ENCODE data around the gene ERC2. TPM values are rescaled to one million over a fixed set of nuclear protein-coding genes. Genes with fewer than 3 reads are reported as not detected.

Gene ERC2
- total and polyA plus RNA-seq, 9 donors = 1.2 to 9.4 (median 5.4) TPM

DNA sequence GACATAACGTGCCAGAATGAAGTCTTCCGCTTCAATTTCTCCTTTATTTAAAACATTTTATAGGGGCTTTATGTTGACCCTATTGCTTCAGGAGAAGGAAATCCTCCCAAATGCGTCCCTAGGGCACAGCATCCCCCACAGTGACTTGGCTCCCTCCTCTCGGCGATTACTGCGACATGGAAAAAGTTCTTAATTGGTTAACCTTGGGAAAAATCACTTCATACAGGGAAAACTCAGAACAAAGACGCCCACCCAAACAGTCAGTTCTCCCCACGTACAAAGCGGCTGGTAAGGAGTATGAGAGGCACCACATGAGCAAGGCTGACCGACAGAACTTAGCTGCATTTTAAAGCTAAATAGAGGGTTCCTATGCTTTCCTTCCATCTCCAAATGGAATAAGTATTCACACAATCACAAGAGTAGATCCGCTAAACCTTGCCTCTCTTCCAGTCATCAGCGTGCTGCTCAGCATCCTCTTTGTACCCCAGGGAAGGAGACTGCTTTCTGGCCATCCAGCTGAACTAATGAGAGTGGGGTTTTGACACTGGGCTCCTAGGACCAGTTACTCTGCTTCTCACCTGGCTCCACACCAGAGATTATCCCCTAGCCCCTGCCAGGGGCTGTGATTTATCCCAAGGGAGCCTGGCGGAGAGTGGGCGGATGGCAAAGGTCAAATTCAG, 565.9 kb downstream of the ERC2 start:
- Histone ChIP-seq H3K9me3 (no peaks in the 10 kb centered on the region), H3K27ac (no peak overlapping the region), H3K36me3 (no peaks in the 10 kb centered on the region), H3K4me1 (ENCODE audit: insufficient read depth) (no peaks in the 10 kb centered on the region), H3K4me3 (no peak overlapping the region), H3K27me3 (no peaks in the 10 kb centered on the region)
- no peak for TF ChIP-seq POLR2A (IDR thresholded peaks at IDR 0.05)
- TF ChIP-seq, protein P1, sequence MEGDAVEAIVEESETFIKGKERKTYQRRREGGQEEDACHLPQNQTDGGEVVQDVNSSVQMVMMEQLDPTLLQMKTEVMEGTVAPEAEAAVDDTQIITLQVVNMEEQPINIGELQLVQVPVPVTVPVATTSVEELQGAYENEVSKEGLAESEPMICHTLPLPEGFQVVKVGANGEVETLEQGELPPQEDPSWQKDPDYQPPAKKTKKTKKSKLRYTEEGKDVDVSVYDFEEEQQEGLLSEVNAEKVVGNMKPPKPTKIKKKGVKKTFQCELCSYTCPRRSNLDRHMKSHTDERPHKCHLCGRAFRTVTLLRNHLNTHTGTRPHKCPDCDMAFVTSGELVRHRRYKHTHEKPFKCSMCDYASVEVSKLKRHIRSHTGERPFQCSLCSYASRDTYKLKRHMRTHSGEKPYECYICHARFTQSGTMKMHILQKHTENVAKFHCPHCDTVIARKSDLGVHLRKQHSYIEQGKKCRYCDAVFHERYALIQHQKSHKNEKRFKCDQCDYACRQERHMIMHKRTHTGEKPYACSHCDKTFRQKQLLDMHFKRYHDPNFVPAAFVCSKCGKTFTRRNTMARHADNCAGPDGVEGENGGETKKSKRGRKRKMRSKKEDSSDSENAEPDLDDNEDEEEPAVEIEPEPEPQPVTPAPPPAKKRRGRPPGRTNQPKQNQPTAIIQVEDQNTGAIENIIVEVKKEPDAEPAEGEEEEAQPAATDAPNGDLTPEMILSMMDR (IDR thresholded peaks at IDR 0.05) = no peak
- no peak for TF ChIP-seq EP300 (IDR thresholded peaks at IDR 0.05)
- WGBS, 3 donors = 34 to 41% (median 40%) methylated on average over 14 of the region's 14 CpGs
- intact Hi-C loops (cut with DNase I) = no loop called here
- no peak for DNase-seq

DNA sequence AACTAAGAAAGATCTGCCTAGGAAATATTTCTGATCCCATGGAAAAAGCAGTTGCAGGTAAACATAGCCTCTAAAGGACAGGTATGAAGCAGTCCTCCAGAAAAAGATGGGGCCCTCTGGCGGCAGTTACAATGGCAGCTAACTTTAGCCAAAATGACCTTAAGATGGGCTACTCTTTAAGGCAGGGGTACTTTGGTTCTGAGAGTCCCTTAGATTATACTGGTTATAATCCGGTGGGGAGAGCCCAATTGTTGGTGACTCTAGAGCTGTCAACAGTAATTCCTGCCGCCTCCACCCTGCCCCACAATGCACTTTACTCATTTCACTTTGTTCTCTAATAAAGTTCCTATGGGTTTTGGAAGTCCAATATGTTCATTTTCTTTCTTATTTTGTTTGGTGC, 568.4 kb downstream of the ERC2 start:
- no peak for DNase-seq
- H3K27ac ChIP-seq = no peak overlapping the region
- no peak overlapping the region for H3K4me3 ChIP-seq
- intact Hi-C loops (cut with DNase I) = no loop called here
- no peaks in the 10 kb centered on the region for H3K36me3 ChIP-seq
- H3K4me1 ChIP-seq (ENCODE audit: insufficient read depth) = no peaks in the 10 kb centered on the region
- TF ChIP-seq, protein P1 (IDR thresholded peaks at IDR 0.05) = no peak
- TF ChIP-seq POLR2A (IDR thresholded peaks at IDR 0.05) (no peak), EP300 (IDR thresholded peaks at IDR 0.05) (no peak)
- H3K9me3 ChIP-seq = no peaks in the 10 kb centered on the region
- WGBS, 3 donors = 90 to 96% (median 94%) methylated on average over 3 of the region's 3 CpGs
- H3K27me3 ChIP-seq = no peaks in the 10 kb centered on the region

DNA sequence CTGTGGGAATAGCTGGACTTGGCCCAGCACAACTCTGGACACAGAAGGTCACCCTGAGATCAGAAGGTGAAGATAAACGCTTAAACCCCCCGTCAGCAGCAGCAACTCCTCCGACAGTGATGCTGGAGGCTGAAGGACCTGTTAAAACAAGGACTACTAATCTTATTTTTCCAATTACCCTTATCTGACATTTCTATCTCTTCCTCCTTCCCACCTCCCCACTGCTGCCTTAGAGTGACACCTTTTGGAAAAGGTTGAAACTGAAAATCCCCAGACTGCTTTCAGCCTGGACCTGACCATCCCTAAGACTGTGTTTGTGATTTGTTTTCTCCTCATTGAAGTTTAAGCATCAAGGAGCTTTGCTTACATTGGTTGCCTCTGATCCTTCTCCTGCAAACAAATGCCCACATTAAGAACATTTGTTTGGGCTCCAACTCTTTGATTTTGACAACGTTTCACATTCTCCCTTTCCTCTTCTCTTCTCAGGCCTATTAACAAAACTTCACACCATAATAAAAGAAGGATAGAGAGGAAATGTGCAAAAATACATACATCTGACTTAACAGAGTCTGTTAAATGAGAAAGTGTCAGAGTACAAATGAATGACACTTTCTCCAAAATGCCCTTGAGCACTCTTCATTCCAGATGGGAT, 570.6 kb downstream of the ERC2 start:
- H3K4me1 ChIP-seq (ENCODE audit: insufficient read depth) = no peaks in the 10 kb centered on the region
- no peak for TF ChIP-seq EP300 (IDR thresholded peaks at IDR 0.05)
- no peak for TF ChIP-seq POLR2A (IDR thresholded peaks at IDR 0.05)
- TF ChIP-seq, protein P1 (IDR thresholded peaks at IDR 0.05) = no peak
- no peaks in the 10 kb centered on the region for H3K36me3 ChIP-seq
- no peaks in the 10 kb centered on the region for H3K9me3 ChIP-seq
- DNase-seq = no peak
- no peak overlapping the region for H3K4me3 ChIP-seq
- 43 to 56% (median 50%) methylated on average over 4 of the region's 4 CpGs for WGBS, 3 donors
- intact Hi-C loops (cut with DNase I) = no loop called here
- no peaks in the 10 kb centered on the region for H3K27me3 ChIP-seq
- no peak overlapping the region for H3K27ac ChIP-seq

DNA sequence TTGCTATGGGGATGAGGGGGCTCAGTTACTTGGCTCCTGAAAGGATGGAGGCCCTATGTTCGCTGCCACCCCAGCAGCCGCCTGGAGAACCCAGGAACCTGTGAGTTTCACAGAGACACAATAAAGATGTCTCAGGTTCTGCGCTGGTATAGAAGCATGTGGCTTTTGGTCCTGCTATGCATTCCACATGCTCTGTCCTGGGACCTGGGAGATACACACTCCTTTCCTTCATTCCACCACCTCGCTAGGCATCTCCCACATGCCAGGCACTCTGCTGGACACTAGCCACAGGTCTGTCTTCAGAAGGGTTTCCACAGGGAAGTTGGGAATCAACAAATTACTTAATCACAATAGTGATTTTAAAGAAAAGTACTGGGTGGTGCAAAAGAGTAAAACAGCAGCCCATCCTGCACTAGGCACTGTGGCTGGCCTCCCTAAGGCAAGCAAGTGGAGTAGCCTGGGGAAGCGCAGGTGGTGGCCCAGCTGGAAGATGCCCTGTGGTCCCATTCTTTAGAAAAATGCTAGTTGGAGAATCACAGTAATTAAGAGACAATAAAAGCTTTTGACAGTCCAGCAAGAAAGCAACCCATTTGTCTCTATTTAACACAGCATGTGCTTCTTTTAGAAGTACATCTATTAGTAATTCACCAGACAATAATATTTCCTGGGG, 572.2 kb downstream of the ERC2 start:
- 84 to 96% (median 96%) methylated on average over 5 of the region's 5 CpGs for WGBS, 3 donors
- H3K9me3 ChIP-seq = no peaks in the 10 kb centered on the region
- no peaks in the 10 kb centered on the region for H3K36me3 ChIP-seq
- no peak for DNase-seq
- H3K27ac ChIP-seq = no peak overlapping the region
- no peak overlapping the region for H3K4me3 ChIP-seq
- intact Hi-C loops (cut with DNase I) = no loop called here
- TF ChIP-seq, protein P1 (IDR thresholded peaks at IDR 0.05) = no peak
- no peak for TF ChIP-seq POLR2A (IDR thresholded peaks at IDR 0.05)
- TF ChIP-seq EP300 (IDR thresholded peaks at IDR 0.05) = no peak
- no peaks in the 10 kb centered on the region for H3K27me3 ChIP-seq
- H3K4me1 ChIP-seq (ENCODE audit: insufficient read depth) = no peaks in the 10 kb centered on the region

All from ovary (tissue), 9 donors.